RPMI7951 (cell line): ENCODE results near the gene IFIT1B. TPM values are rescaled to one million over a fixed set of nuclear protein-coding genes. Genes with fewer than 3 reads are reported as not detected.

Source experiments
- DNase-seq: peaks from one replicate; pipeline ENCODE4 v3.0.0-alpha.2; 2012; ENCODE audit warnings: low read depth
- total RNA-seq: library from RNA; depleted of rRNA; stranded (reverse); fragments of >200 nt; shearing (Covaris generic); gene quantifications from 2 replicates; pipeline ENCODE4 v1.2.3, GENCODE V29; 2014; rRNA removed

The IFIT1B gene
- total RNA-seq, 1 experiment from 2014 or later, result not detected

GRCh38 chr10:89413398-89413912, 35.6 kb downstream of the IFIT1B start:
- DNase-seq, result no peak

GRCh38 chr10:89414146-89414878, 36.5 kb downstream of the IFIT1B start, which contains the start of gene IFIT5:
Gene IFIT5 (plus strand): TSS chr10:89414568. CDS start chr10:89414799, 231 bp downstream.
- DNase-seq, result peak; percentile 70

- DNase-seq, result peak; percentile 70
These were observed 37.3 kb downstream of the IFIT1B start for GRCh38 chr10:89414879-89415821.

- DNase-seq, result no peak
These were observed 38.6 kb downstream of the IFIT1B start for GRCh38 chr10:89416465-89416864.

- peak; percentile 29 for DNase-seq
These were observed 41.7 kb downstream of the IFIT1B start for GRCh38 chr10:89419548-89419947.

GRCh38 chr10:89421018-89421476, 43.2 kb downstream of the IFIT1B start:
- no peak for DNase-seq

GRCh38 chr10:89425000-89425399, 47.1 kb downstream of the IFIT1B start:
- no peak for DNase-seq

GRCh38 chr10:89426230-89426868, 48.5 kb downstream of the IFIT1B start:
- peak; percentile 50 for DNase-seq

GRCh38 chr10:89427629-89428028, 49.8 kb downstream of the IFIT1B start:
- peak; percentile 41 for DNase-seq

GRCh38 chr10:89428877-89429276, 51.0 kb downstream of the IFIT1B start:
- DNase-seq, result no peak

GRCh38 chr10:89431977-89432376, 54.1 kb downstream of the IFIT1B start:
- peak; percentile 26 for DNase-seq

Other genes with a start within 250 kb of the IFIT1B start
- gene CH25H, start 170.7 kb upstream of the IFIT1B start, total RNA-seq, result 0.49 and 0.72 TPM in 2 replicates
- 57.1 and 74.7 TPM in 2 replicates for gene LIPA, start 126.3 kb upstream of the IFIT1B start, total RNA-seq
- 5.8 and 6.0 TPM in 2 replicates for gene IFIT2, start 76.0 kb upstream of the IFIT1B start, total RNA-seq
- 23.4 and 24.0 TPM in 2 replicates for gene IFIT3, start 50.1 kb upstream of the IFIT1B start, total RNA-seq
- 29.9 and 36.3 TPM in 2 replicates for gene IFIT1, start 14.6 kb downstream of the IFIT1B start, total RNA-seq
- 20.8 and 28.7 TPM in 2 replicates for gene IFIT5, start 36.5 kb downstream of the IFIT1B start, total RNA-seq
- gene SLC16A12, start 157.5 kb downstream of the IFIT1B start, total RNA-seq, result under 0.01 and 0.12 TPM in 2 replicates